HepG2 (cell line): ENCODE measurements around the gene AEBP1.

Experiments
- EHMT2 ChIP-seq: fragments of 200-600 bp; sonication (generic); IDR thresholded peaks from 2 replicates; pipeline ENCODE4 v1.7.0; 2017; ENCODE audit warnings: antibody characterized with exemption, low read depth, low read length, borderline replicate concordance
- FOXM1 ChIP-seq: sonication (generic); formaldehyde crosslinking; IDR thresholded peaks from 2 replicates; pipeline ENCODE4 v1.5.0; 2020; ENCODE audit warnings: missing genetic modification reagents
- POLR2A ChIP-seq, 2 experiments: IDR thresholded peaks; 2 replicates each; pipeline ENCODE4 v1.6.1; 2011; ENCODE audit warnings: low read depth in 2 of 2, low read length in 2 of 2, mild to moderate bottlenecking in 1 of 2, moderate library complexity in 1 of 2; ENCODE audit not compliant: insufficient read depth in 1 of 2
- SMAD1 ChIP-seq: sonication (generic); formaldehyde crosslinking; IDR thresholded peaks from 2 replicates; pipeline ENCODE4 v1.4.0; 2020; ENCODE audit warnings: missing genetic modification reagents, low read depth, mild to moderate bottlenecking, borderline replicate concordance
- ZNF10 ChIP-seq: sonication (generic); formaldehyde crosslinking; IDR thresholded peaks from 2 replicates; pipeline ENCODE4 v1.4.0; 2020; ENCODE audit warnings: mild to moderate bottlenecking, low read depth, missing genetic modification reagents, borderline replicate concordance
- TF ChIP-seq, protein P1 (sequence below): sonication (generic); formaldehyde crosslinking; IDR thresholded peaks from 2 replicates; pipeline ENCODE4 v1.8.0; 2022; ENCODE audit warnings: low read depth, missing genetic modification reagents
- TF ChIP-seq, protein P2 (sequence below): IDR thresholded peaks from 2 replicates; pipeline ENCODE4 v1.6.1; 2016; ENCODE audit warnings: control low read depth
- TF ChIP-seq, protein P3 (sequence below): sonication (generic); formaldehyde crosslinking; IDR thresholded peaks from 2 replicates; pipeline ENCODE4 v1.5.0; 2020; ENCODE audit warnings: mild to moderate bottlenecking, missing genetic modification reagents, moderate library complexity
- TF ChIP-seq, protein P4 (sequence below), 2 experiments: IDR thresholded peaks; 2 replicates each; pipeline ENCODE4 v1.6.1; 2011 to 2012; ENCODE audit warnings: low read length in 2 of 2, borderline replicate concordance in 1 of 2, low read depth in 1 of 2, mild to moderate bottlenecking in 1 of 2, moderate library complexity in 1 of 2
- TF ChIP-seq, protein P5 (sequence below): sonication (generic); formaldehyde crosslinking; IDR thresholded peaks from 2 replicates; pipeline ENCODE4 v1.4.0; 2020; ENCODE audit warnings: missing genetic modification reagents
- TF ChIP-seq, protein P6 (sequence below): sonication (generic); formaldehyde crosslinking; IDR thresholded peaks from 2 replicates; pipeline ENCODE4 v1.4.0; 2020; ENCODE audit warnings: mild to moderate bottlenecking, missing genetic modification reagents

DNA sequence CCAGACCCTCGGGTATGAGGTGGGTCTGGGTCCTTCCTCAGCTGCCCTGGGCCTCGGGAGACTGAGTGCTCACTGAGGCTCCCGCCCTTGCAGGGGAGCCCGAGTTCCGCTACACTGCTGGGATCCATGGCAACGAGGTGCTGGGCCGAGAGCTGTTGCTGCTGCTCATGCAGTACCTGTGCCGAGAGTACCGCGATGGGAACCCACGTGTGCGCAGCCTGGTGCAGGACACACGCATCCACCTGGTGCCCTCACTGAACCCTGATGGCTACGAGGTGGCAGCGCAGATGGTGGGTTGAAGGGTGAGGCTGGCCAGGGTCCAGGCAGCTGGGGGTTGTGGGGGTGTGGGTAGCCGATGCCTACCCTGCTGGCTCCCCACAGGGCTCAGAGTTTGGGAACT lies 7.6 kb downstream of the AEBP1 start:
- TF ChIP-seq, protein P1, sequence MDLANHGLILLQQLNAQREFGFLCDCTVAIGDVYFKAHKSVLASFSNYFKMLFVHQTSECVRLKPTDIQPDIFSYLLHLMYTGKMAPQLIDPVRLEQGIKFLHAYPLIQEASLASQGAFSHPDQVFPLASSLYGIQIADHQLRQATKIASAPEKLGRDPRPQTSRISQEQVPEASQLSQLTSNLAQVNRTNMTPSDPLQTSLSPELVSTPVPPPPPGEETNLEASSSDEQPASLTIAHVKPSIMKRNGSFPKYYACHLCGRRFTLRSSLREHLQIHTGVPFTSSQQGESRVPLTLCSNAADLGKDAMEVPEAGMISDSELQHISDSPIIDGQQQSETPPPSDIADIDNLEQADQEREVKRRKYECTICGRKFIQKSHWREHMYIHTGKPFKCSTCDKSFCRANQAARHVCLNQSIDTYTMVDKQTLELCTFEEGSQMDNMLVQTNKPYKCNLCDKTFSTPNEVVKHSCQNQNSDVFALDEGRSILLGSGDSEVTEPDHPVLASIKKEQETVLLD = no peak
- TF ChIP-seq ZNF10 (CRISPR knock-in tag) (no peak), SMAD1 (no peak), FOXM1 (CRISPR knock-in tag) (no peak), POLR2A (IDR thresholded peaks at IDR 0.05; ENCODE audit: insufficient read depth in 1 of 2, low read depth in 2 of 2, low read length in 2 of 2) (no peak), EHMT2 (no peak)
- TF ChIP-seq, protein P2, sequence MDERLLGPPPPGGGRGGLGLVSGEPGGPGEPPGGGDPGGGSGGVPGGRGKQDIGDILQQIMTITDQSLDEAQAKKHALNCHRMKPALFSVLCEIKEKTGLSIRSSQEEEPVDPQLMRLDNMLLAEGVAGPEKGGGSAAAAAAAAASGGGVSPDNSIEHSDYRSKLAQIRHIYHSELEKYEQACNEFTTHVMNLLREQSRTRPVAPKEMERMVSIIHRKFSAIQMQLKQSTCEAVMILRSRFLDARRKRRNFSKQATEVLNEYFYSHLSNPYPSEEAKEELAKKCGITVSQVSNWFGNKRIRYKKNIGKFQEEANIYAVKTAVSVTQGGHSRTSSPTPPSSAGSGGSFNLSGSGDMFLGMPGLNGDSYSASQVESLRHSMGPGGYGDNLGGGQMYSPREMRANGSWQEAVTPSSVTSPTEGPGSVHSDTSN (CRISPR knock-in tag) = no peak
- TF ChIP-seq, protein P3, sequence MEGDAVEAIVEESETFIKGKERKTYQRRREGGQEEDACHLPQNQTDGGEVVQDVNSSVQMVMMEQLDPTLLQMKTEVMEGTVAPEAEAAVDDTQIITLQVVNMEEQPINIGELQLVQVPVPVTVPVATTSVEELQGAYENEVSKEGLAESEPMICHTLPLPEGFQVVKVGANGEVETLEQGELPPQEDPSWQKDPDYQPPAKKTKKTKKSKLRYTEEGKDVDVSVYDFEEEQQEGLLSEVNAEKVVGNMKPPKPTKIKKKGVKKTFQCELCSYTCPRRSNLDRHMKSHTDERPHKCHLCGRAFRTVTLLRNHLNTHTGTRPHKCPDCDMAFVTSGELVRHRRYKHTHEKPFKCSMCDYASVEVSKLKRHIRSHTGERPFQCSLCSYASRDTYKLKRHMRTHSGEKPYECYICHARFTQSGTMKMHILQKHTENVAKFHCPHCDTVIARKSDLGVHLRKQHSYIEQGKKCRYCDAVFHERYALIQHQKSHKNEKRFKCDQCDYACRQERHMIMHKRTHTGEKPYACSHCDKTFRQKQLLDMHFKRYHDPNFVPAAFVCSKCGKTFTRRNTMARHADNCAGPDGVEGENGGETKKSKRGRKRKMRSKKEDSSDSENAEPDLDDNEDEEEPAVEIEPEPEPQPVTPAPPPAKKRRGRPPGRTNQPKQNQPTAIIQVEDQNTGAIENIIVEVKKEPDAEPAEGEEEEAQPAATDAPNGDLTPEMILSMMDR (CRISPR knock-in tag) = no peak
- TF ChIP-seq, protein P4, sequence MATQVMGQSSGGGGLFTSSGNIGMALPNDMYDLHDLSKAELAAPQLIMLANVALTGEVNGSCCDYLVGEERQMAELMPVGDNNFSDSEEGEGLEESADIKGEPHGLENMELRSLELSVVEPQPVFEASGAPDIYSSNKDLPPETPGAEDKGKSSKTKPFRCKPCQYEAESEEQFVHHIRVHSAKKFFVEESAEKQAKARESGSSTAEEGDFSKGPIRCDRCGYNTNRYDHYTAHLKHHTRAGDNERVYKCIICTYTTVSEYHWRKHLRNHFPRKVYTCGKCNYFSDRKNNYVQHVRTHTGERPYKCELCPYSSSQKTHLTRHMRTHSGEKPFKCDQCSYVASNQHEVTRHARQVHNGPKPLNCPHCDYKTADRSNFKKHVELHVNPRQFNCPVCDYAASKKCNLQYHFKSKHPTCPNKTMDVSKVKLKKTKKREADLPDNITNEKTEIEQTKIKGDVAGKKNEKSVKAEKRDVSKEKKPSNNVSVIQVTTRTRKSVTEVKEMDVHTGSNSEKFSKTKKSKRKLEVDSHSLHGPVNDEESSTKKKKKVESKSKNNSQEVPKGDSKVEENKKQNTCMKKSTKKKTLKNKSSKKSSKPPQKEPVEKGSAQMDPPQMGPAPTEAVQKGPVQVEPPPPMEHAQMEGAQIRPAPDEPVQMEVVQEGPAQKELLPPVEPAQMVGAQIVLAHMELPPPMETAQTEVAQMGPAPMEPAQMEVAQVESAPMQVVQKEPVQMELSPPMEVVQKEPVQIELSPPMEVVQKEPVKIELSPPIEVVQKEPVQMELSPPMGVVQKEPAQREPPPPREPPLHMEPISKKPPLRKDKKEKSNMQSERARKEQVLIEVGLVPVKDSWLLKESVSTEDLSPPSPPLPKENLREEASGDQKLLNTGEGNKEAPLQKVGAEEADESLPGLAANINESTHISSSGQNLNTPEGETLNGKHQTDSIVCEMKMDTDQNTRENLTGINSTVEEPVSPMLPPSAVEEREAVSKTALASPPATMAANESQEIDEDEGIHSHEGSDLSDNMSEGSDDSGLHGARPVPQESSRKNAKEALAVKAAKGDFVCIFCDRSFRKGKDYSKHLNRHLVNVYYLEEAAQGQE (IDR thresholded peaks at IDR 0.05; ENCODE audit: borderline replicate concordance in 1 of 2, low read depth in 1 of 2, low read length in 2 of 2) = no peak
- TF ChIP-seq, protein P5, sequence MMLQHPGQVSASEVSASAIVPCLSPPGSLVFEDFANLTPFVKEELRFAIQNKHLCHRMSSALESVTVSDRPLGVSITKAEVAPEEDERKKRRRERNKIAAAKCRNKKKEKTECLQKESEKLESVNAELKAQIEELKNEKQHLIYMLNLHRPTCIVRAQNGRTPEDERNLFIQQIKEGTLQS = no peak
- TF ChIP-seq, protein P6, sequence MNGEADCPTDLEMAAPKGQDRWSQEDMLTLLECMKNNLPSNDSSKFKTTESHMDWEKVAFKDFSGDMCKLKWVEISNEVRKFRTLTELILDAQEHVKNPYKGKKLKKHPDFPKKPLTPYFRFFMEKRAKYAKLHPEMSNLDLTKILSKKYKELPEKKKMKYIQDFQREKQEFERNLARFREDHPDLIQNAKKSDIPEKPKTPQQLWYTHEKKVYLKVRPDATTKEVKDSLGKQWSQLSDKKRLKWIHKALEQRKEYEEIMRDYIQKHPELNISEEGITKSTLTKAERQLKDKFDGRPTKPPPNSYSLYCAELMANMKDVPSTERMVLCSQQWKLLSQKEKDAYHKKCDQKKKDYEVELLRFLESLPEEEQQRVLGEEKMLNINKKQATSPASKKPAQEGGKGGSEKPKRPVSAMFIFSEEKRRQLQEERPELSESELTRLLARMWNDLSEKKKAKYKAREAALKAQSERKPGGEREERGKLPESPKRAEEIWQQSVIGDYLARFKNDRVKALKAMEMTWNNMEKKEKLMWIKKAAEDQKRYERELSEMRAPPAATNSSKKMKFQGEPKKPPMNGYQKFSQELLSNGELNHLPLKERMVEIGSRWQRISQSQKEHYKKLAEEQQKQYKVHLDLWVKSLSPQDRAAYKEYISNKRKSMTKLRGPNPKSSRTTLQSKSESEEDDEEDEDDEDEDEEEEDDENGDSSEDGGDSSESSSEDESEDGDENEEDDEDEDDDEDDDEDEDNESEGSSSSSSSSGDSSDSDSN = no peak
